Parathyroid adenoma (tissue), 2 donors: Measurements from ENCODE around the gene LDHAL6B.

Source experiments
- H2AFZ ChIP-seq: fragments of 300-600 bp; sonication (generic); one replicate; pipeline ENCODE4 v1.7.0; 2017; ENCODE audit warnings: antibody characterized with exemption, mild to moderate bottlenecking
- H3K27ac ChIP-seq: fragments of 300-600 bp; sonication (generic); one replicate; pipeline ENCODE4 v1.7.0; 2017
- H3K27me3 ChIP-seq: fragments of 300-600 bp; sonication (generic); one replicate; pipeline ENCODE4 v1.7.0; 2017; ENCODE audit warnings: low read length; ENCODE audit not compliant: control insufficient read depth, insufficient read depth
- H3K36me3 ChIP-seq: fragments of 300-600 bp; sonication (generic); one replicate; pipeline ENCODE4 v1.7.0; 2017; ENCODE audit warnings: low read length; ENCODE audit not compliant: control insufficient read depth, insufficient read depth
- H3K4me1 ChIP-seq: fragments of 300-600 bp; sonication (generic); one replicate; pipeline ENCODE4 v1.7.0; 2017; ENCODE audit warnings: control low read depth
- H3K4me2 ChIP-seq: fragments of 300-600 bp; sonication (generic); one replicate; pipeline ENCODE4 v1.7.0; 2017; ENCODE audit warnings: low read length
- H3K4me3 ChIP-seq: fragments of 300-600 bp; sonication (generic); one replicate; pipeline ENCODE4 v1.7.0; 2017; ENCODE audit warnings: low read depth, low read length
- H3K79me2 ChIP-seq: fragments of 300-600 bp; sonication (generic); one replicate; pipeline ENCODE4 v1.7.0; 2017; ENCODE audit warnings: control low read depth
- H3K9ac ChIP-seq: fragments of 300-600 bp; sonication (generic); one replicate; pipeline ENCODE4 v1.7.0; 2017; ENCODE audit warnings: mild to moderate bottlenecking
- H3K9me3 ChIP-seq: fragments of 300-600 bp; sonication (generic); one replicate; pipeline ENCODE4 v1.7.0; 2017; ENCODE audit warnings: low read length; ENCODE audit not compliant: control insufficient read depth
- CTCF ChIP-seq: fragments of 300-600 bp; sonication (generic); IDR thresholded peaks from one replicate; pipeline ENCODE4 v1.7.0; 2017; ENCODE audit warnings: antibody characterized with exemption, mild to moderate bottlenecking
- donor health status: primary hyperparathyroidism.

Gene LDHAL6B

GRCh38 chr15:59179717-59180116 lies 26.9 kb upstream of the LDHAL6B start:
- Histone ChIP-seq H3K4me1 (no peaks in the 10 kb centered on the region), H3K9ac (no peak overlapping the region), H2AFZ (no peak overlapping the region), H3K79me2 (no peaks in the 10 kb centered on the region), H3K27me3 (no peaks in the 10 kb centered on the region), H3K27ac (no peak overlapping the region), H3K36me3 (no peaks in the 10 kb centered on the region), H3K9me3 (no peaks in the 10 kb centered on the region), H3K4me3 (no peak overlapping the region), H3K4me2 (no peak overlapping the region)
- TF ChIP-seq CTCF, result no peak

GRCh38 chr15:59180945-59181600 lies 25.6 kb upstream of the LDHAL6B start:
- Histone ChIP-seq H3K4me1 (no peaks in the 10 kb centered on the region), H3K4me2 (no peak overlapping the region), H3K36me3 (no peaks in the 10 kb centered on the region), H3K27ac (no peak overlapping the region), H2AFZ (no peak overlapping the region), H3K4me3 (no peak overlapping the region), H3K27me3 (no peaks in the 10 kb centered on the region), H3K9ac (no peak overlapping the region), H3K9me3 (no peaks in the 10 kb centered on the region), H3K79me2 (no peaks in the 10 kb centered on the region)
- no peak for TF ChIP-seq CTCF

- Histone ChIP-seq H2AFZ (no peak overlapping the region), H3K9me3 (no peaks in the 10 kb centered on the region), H3K4me1 (no peaks in the 10 kb centered on the region), H3K79me2 (no peaks in the 10 kb centered on the region), H3K27me3 (no peaks in the 10 kb centered on the region), H3K4me3 (no peak overlapping the region), H3K4me2 (no peak overlapping the region), H3K27ac (no peak overlapping the region), H3K9ac (no peak overlapping the region), H3K36me3 (no peaks in the 10 kb centered on the region)
- TF ChIP-seq CTCF, result no peak
Observed at GRCh38 chr15:59185725-59186124, 20.9 kb upstream of the LDHAL6B start.

- no peaks in the 10 kb centered on the region for H3K9me3 ChIP-seq
- no peaks in the 10 kb centered on the region for H3K36me3 ChIP-seq
- H3K9ac ChIP-seq, result no peak overlapping the region
- no peaks in the 10 kb centered on the region for H3K27me3 ChIP-seq
- H2AFZ ChIP-seq, result no peak overlapping the region
- no peak overlapping the region for H3K27ac ChIP-seq
- no peak for TF ChIP-seq CTCF
- no peak overlapping the region for H3K4me3 ChIP-seq
- H3K4me2 ChIP-seq, result no peak overlapping the region
- H3K4me1 ChIP-seq, result no peaks in the 10 kb centered on the region
- no peaks in the 10 kb centered on the region for H3K79me2 ChIP-seq
Observed at GRCh38 chr15:59186501-59186900, 20.1 kb upstream of the LDHAL6B start.

- Histone ChIP-seq H3K9ac (no peak overlapping the region), H3K27ac (no peak overlapping the region), H3K36me3 (no peaks in the 10 kb centered on the region), H3K9me3 (no peaks in the 10 kb centered on the region), H3K4me3 (no peak overlapping the region), H3K4me1 (no peaks in the 10 kb centered on the region), H2AFZ (no peak overlapping the region), H3K4me2 (no peak overlapping the region), H3K79me2 (no peaks in the 10 kb centered on the region), H3K27me3 (no peaks in the 10 kb centered on the region)
- no peak for TF ChIP-seq CTCF
Observed at GRCh38 chr15:59189241-59189640, 17.4 kb upstream of the LDHAL6B start.
